SK-N-MC (cell line): ENCODE data around the gene CENPC.

Source experiments
- EZH2 ChIP-seq: fragments of 200-600 bp; sonication (generic); IDR thresholded peaks from one replicate; pipeline ENCODE4 v1.6.1; 2017; ENCODE audit warnings: antibody characterized with exemption
- POLR2AphosphoS5 ChIP-seq: IDR thresholded peaks from 2 replicates; pipeline ENCODE4 v1.6.1; 2012; ENCODE audit warnings: mild to moderate bottlenecking, low read depth, low read length, borderline replicate concordance

DNA sequence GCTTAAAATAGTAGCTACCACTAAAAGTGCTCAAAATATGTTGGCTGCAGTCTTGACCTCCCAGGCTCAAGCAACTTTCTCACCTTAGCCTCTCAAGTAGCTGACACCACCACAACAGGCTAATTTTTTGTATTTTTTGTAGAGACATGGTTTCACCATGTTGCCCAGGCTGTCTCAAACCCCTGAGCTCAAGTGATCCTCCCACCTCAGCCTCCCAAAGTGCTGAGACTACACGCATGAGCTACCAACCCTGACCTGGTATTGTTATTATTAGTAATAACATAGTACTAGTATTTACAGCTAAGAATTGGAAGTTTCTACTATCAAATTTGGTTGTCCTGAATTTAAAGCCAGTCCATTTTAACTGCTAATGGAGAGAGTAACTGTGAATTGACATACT, 31.2 kb upstream of the CENPC start:
- TF ChIP-seq EZH2 = no peak
- TF ChIP-seq POLR2AphosphoS5 = no peak
